IMR-90 (cell line): ENCODE results near the gene ME3. TPM values are rescaled to one million over a fixed set of nuclear protein-coding genes. Genes with fewer than 3 reads are reported as not detected.
"Not testable (repeated sequence)": the region's sequence is repeated elsewhere in the genome, so short reads cannot be mapped to it uniquely, and the experiment has no call there.

Experiments used
- ATAC-seq: fragments of 200-7000 bp; cut with Tn5 transposase; 2 replicates; pipeline ENCODE4 v1.9.1; 2020; ENCODE audit warnings: low read depth, mild to moderate bottlenecking, moderate library complexity
- BruUV-seq: library from RNA; stranded (reverse); fragments of 400-500 nt; replicated peaks from 2 replicates; lab custom pipeline; 2021; lab: Mats Ljungman, UMichigan
- CTCF ChIA-PET: fragments of 300-600 bp; formaldehyde crosslinking; extraction: SDS; loops from one replicate; lab custom pipeline; 2021; ENCODE audit warnings: antibody characterized with exemption; lab: Yijun Ruan, JAX
- POLR2A ChIA-PET: fragments of 300-600 bp; sonication (Branson Sonifier 250); formaldehyde crosslinking; loops from one replicate; lab custom pipeline; 2022; ENCODE audit warnings: antibody characterized with exemption; ENCODE audit not compliant: unreplicated experiment; lab: Charles Lee
- DNase-seq: peaks from one replicate; pipeline ENCODE4 v3.0.0; 2013
- H2AFZ ChIP-seq: replicated peaks from 2 replicates; pipeline ENCODE3; 2013; ENCODE audit warnings: low read length, mild to moderate bottlenecking; ENCODE audit not compliant: poor library complexity
- H2AK5ac ChIP-seq: 2 replicates; pipeline ENCODE4 v1.6.1; 2013; ENCODE audit warnings: low read depth, low read length, inconsistent platforms
- H2AK9ac ChIP-seq: replicated peaks from 2 replicates; pipeline ENCODE3; 2013; ENCODE audit warnings: mild to moderate bottlenecking, low read depth, low read length, moderate library complexity; ENCODE audit not compliant: poor library complexity
- H2BK120ac ChIP-seq: 2 replicates; pipeline ENCODE4 v1.6.1; 2013; ENCODE audit warnings: low read depth, low read length, inconsistent platforms
- H2BK15ac ChIP-seq: 3 replicates; pipeline ENCODE4 v1.6.1; 2013; ENCODE audit warnings: low read depth, low read length, inconsistent platforms
- H2BK20ac ChIP-seq: 2 replicates; pipeline ENCODE4 v1.6.1; 2013; ENCODE audit warnings: low read depth, mild to moderate bottlenecking, inconsistent platforms, low read length, moderate library complexity
- H2BK5ac ChIP-seq: 2 replicates; pipeline ENCODE4 v1.6.1; 2013; ENCODE audit warnings: mild to moderate bottlenecking, low read depth, low read length, inconsistent platforms; ENCODE audit not compliant: poor library complexity, severe bottlenecking
- H3K14ac ChIP-seq: replicated peaks from 2 replicates; pipeline ENCODE4 v1.6.1; 2013; ENCODE audit warnings: low read depth, low read length, inconsistent platforms
- H3K18ac ChIP-seq: 2 replicates; pipeline ENCODE4 v1.6.1; 2013; ENCODE audit warnings: low read depth, low read length, control low read depth
- H3K23ac ChIP-seq: 2 replicates; pipeline ENCODE4 v1.6.1; 2013; ENCODE audit warnings: low read depth, low read length, inconsistent platforms
- H3K27ac ChIP-seq: 2 replicates; pipeline ENCODE4 v1.5.1; 2013; ENCODE audit warnings: mild to moderate bottlenecking, control low read depth, low read length; ENCODE audit not compliant: insufficient read depth
- H3K27me3 ChIP-seq: 2 replicates; pipeline ENCODE4 v1.6.1; 2013; ENCODE audit warnings: low read length; ENCODE audit not compliant: control insufficient read depth, insufficient read depth
- H3K36me3 ChIP-seq: 2 replicates; pipeline ENCODE4 v1.6.1; 2013; ENCODE audit warnings: low read length, mixed read lengths; ENCODE audit not compliant: control insufficient read depth, insufficient read depth
- H3K4ac ChIP-seq: 2 replicates; pipeline ENCODE4 v1.6.1; 2013; ENCODE audit warnings: low read depth, low read length, inconsistent platforms
- H3K4me1 ChIP-seq: 2 replicates; pipeline ENCODE4 v1.6.1; 2013; ENCODE audit warnings: low read length, mixed read lengths; ENCODE audit not compliant: control insufficient read depth, insufficient read depth
- H3K4me2 ChIP-seq: 2 replicates; pipeline ENCODE4 v1.6.1; 2013; ENCODE audit warnings: low read depth, mild to moderate bottlenecking, control low read depth, low read length, moderate library complexity
- H3K4me3 ChIP-seq: 2 replicates; pipeline ENCODE4 v1.5.1; 2013; ENCODE audit warnings: low read depth, mild to moderate bottlenecking, control low read depth, low read length, moderate library complexity; ENCODE audit not compliant: insufficient read depth
- H3K56ac ChIP-seq: 2 replicates; pipeline ENCODE4 v1.6.1; 2013; ENCODE audit warnings: low read length, inconsistent platforms; ENCODE audit not compliant: insufficient read depth; ENCODE audit errors: extremely low read depth
- H3K79me1 ChIP-seq, 2 experiments: 2 replicates each; pipeline ENCODE4 v1.6.1; 2013; ENCODE audit warnings: low read length in 2 of 2, inconsistent platforms in 1 of 2, low read depth in 1 of 2
- H3K9ac ChIP-seq: 2 replicates; pipeline ENCODE4 v1.6.1; 2013; ENCODE audit warnings: low read depth, low read length, control low read depth
- H3K9me1 ChIP-seq: 2 replicates; pipeline ENCODE4 v1.6.1; 2013; ENCODE audit warnings: low read length, inconsistent platforms; ENCODE audit not compliant: insufficient read depth
- H3K9me3 ChIP-seq: 2 replicates; pipeline ENCODE4 v1.6.1; 2013; ENCODE audit warnings: low read length; ENCODE audit not compliant: control insufficient read depth, insufficient read depth
- H4K20me1 ChIP-seq: 2 replicates; pipeline ENCODE4 v1.6.1; 2013; ENCODE audit warnings: low read length, inconsistent platforms; ENCODE audit not compliant: insufficient read depth
- H4K5ac ChIP-seq: 2 replicates; pipeline ENCODE4 v1.6.1; 2013; ENCODE audit warnings: mild to moderate bottlenecking, low read depth, low read length, control low read depth
- H4K8ac ChIP-seq, 2 experiments: 2 replicates each; pipeline ENCODE4 v1.6.1; 2013; ENCODE audit warnings: low read depth in 2 of 2, low read length in 2 of 2, control low read depth in 1 of 2, inconsistent platforms in 1 of 2
- H4K91ac ChIP-seq: 2 replicates; pipeline ENCODE4 v1.6.1; 2013; ENCODE audit warnings: low read depth, low read length, inconsistent platforms; ENCODE audit not compliant: insufficient read depth
- WGBS, 2 experiments: methylation state at CpG; one replicate each; pipeline versions ENCODE4 v1.1.5 to v1.1.7; 2013; ENCODE audit warnings: missing lambda C conversion rate in 2 of 2; ENCODE audit not compliant: insufficient read length in 1 of 2; ENCODE audit errors: extremely low coverage in 2 of 2; 5-methylcytosine and 5-hydroxymethylcytosine counted together
- dilution Hi-C: fragments of 300-500 bp; cut with HindIII; formaldehyde crosslinking; loops from one replicate; pipeline ENCODE4 v1.14.3; 2018; ENCODE audit warnings: low sequenced_read_pairs; ENCODE audit not compliant: unreplicated experiment
- in situ Hi-C: fragments of 300-500 bp; cut with MboI; formaldehyde crosslinking; loops from 3 replicates; pipeline ENCODE4 v1.14.3; 2019; ENCODE audit warnings: low sequenced_read_pairs, inconsistent platforms, mixed read lengths
- intact Hi-C: fragments of 100-400 bp; cut with micrococcal nuclease; formaldehyde crosslinking; loops from 2 replicates; pipeline ENCODE4 v1.10.0; 2022
- polyA plus RNA-seq, 3 experiments: library from polyadenylated mRNA; depleted of rRNA; stranded (reverse); fragments of >200 nt; gene quantifications; 2 replicates each; pipeline ENCODE4 v1.2.3, GENCODE V29; 2012; ENCODE audit warnings: low replicate concordance in 1 of 3
- total RNA-seq: library from RNA; depleted of rRNA; stranded (reverse); fragments of >200 nt; gene quantifications from 2 replicates; pipeline ENCODE4 v1.2.3, GENCODE V29; 2012

ME3 gene
- total and polyA plus RNA-seq, 2 of the 4 experiments (the other 2 are of a cell fraction) = 7.8 to 9.0 TPM

GRCh38 chr11:86416951-86417350 lies 255.5 kb downstream of the ME3 start:
- DNase-seq, intact Hi-C loops, H3K4me2 ChIP-seq, H2BK5ac ChIP-seq, H3K23ac ChIP-seq, H3K27me3 ChIP-seq, H4K91ac ChIP-seq, H4K5ac ChIP-seq, H3K4ac ChIP-seq, H3K4me1 ChIP-seq, H3K14ac ChIP-seq, H3K18ac ChIP-seq, H3K9me3 ChIP-seq, H3K4me3 ChIP-seq, H2BK20ac ChIP-seq, H3K27ac ChIP-seq, H3K56ac ChIP-seq, H2AFZ ChIP-seq, H4K20me1 ChIP-seq, H2AK9ac ChIP-seq, H2AK5ac ChIP-seq, H2BK15ac ChIP-seq, POLR2A ChIA-PET, H3K9me1 ChIP-seq, H4K8ac ChIP-seq, ATAC-seq, H2BK120ac ChIP-seq, H3K9ac ChIP-seq, dilution Hi-C loops, BruUV-seq, H3K79me1 ChIP-seq, H3K36me3 ChIP-seq: not testable (repeated sequence)
- in situ Hi-C loops = loop anchor here (5.0 kb wide), 1 partner anchor 55 kb away; no protein-coding TSS in a partner anchor
- WGBS, 2 experiments = 100% methylated on average over 3 of the region's 9 CpGs; no CpG with 5 or more reads in 1 of the 2 experiments
- CTCF ChIA-PET = interaction anchor here (0.6 to 0.9 kb wide), 2 partner anchors 16 to 56 kb away, joined by 3 to 4 read pairs; no protein-coding TSS in a partner anchor
